NCI-H1105 treated with DMSO at 0.1 percent for 48 hours (cell line): ENCODE data around the gene OTOF.

Experiments used
- DNase-seq: peaks from one replicate; lab custom pipeline; 2025; lab: John Stamatoyannopoulos, UW

OTOF gene

GRCh38 chr2:26500406-26500805, 22.5 kb upstream of the OTOF start:
- DNase-seq = no peak

GRCh38 chr2:26495705-26496297, 17.9 kb upstream of the OTOF start:
- no peak for DNase-seq

DNA sequence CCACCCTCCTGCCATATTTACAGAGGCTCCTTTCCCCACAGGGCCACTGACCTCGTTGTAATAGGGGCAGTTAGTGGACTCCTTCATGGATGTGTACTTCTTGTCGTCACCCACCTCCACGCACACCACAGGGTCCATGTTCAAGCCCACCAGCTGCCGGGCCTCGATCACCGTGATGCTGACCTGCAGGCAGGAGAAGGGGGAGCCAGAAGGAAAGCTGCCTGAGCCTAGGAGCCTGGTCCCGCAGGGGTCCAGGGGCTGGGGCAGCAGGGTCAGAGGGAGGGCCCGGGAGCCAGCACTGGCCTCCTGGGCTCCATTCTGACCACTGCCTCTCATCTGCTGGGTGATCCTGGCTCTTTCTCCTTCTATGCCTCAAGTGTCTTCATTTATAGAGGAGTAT, 17.0 kb upstream of the OTOF start:
- no peak for DNase-seq

GRCh38 chr2:26494199-26494598, 16.3 kb upstream of the OTOF start:
- no peak for DNase-seq

DNA sequence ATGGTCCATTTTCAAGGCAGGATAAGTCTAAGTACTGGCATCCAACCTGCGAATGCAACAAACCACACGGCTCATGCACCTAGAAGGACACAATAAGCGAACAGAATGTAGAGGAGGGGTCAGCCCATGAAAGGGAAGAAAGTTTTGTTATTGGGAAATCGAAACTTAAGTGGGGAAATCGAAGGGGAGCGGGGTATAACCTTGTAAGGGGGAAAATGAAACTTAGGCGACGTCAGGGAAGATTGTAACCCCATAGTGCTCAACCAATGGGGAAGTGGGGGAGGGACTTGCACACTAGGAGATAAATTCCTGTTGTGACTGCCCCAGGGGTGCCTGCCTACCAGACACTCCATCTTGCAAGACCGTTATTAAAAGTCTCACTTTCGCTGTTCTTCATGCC, 15.6 kb upstream of the OTOF start:
- no peak for DNase-seq

DNA sequence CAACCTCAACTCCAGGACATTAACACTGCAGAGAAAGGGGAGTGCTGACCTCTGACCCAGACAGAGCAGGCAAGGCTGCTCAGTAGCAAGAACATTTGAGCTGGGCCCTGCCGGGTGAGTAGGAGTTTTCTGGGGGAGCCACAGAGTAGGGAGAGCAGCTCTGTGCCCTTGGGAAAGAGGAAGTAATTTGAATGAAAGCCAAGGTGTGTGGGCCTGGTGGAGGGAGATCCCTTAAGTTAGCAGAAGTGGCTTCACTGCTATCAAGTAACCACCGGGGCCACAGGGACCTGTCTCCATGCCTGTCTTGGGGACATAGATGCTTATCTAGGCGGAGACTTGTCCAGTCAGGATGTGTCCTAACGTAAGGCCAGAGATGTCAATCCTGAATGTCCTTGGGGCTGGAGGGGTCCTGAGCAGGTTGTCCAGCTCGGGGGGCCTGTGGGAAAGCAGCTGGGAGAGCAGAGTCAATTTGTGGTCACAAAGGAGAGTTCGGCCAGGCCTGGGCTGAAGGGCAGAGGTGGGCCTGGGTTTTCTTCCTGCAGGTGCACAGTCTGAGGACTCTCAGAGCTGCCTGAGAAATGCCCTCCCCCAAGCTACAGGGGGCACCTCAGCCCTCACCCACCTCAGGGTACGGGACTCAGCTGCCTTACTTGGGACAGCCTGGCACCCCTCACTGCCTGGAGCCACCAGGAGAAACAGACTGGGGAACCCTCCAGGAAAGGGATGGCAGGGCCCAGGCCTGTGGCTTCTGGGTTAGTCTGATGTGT, 15.0 kb upstream of the OTOF start:
- DNase-seq = no peak

DNA sequence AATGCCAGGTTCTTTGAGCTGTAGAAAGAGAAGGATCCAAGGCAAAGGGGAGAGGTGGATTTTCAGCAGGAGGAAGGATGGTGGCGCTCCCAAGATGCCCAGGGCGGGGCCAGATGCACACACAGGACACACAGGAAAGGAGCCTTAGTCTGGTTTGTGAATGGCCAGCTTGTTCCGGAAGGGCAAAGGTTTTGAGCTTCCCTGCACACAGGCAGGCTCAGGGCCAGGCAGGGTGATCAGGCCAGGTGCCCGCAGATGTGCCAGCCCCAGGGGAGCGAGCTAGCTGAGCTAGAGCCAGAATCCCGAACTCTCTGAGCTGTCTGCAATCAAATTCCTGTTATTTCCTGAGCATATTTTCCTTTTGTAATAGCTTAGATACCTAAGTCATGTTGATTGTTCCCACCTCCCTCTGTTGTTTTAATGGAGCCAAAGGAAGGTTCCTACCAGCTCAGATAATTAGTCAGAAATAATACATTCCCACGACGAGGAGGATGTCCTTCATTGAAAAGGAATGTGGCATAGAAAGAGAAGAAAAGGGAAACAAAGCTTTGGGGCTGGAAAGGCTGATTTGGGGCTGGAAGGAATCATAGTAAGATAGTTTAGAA, 13.7 kb upstream of the OTOF start:
- DNase-seq = no peak

DNA sequence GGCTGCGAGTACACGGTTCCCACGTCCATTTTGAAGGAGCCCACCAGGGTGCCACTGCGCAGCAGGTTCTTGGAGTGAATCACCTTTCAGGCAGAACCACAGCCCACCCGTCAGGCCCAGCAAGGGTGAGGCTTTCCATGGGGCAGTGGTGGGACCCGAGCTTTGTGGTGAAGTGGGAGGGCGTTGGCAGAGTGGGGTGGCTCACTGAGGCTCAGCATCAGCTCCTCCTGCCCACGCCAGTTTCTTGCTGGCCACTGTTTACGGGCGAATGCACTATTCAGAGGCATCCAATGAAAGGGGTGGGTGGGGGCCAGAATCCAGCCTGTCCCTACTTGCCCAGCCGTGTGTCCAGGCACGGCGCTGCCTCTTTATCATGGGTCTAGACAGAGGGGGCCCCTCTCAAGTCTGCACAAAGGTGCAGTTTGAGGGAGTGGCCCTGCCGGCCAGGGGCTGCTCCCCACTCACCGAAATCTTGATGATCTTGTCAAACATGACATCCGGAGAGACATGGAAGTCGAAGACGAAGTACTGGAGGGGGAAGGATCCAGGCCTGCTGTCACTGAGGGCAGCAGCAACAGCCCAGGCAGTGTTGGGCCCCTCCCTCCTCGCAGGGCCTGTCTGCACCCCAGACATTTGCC, 11.4 kb upstream of the OTOF start:
- no peak for DNase-seq

DNA sequence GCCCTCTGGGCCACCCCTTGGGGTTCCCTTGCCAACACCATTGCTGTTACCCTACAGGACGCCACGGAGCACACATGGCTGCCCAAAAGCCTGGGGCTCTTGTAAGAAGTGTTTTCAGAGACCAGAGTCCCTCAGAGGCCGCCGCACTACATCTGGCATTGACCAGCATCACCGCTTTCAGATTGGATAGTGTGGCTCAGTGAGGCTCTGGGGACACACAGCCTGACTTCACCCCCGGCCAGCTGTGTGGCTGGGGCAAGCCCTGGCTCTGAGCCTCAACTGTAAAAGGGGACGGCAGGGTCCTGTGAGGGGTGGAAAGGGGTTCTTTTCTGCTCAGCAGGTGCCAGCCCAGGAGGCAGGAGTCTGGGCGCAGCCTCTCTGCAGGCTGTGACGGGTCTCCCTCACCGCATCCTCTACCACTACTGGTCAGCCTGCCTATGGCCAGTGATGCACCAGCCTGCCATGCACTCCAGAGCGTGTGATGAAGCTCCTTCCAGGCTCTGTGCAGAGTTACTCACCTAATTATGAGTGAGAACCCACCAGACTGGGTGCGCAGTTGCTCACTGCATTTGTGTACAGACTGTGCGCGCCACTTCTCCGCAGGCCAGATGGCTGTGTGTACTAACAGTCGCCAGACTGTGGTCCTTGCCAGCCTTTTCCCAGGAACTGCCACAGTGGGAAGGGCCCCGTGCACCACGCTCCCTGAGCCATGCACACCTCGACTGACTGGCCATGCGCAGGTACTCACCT, 10.7 kb upstream of the OTOF start:
- no peak for DNase-seq

DNA sequence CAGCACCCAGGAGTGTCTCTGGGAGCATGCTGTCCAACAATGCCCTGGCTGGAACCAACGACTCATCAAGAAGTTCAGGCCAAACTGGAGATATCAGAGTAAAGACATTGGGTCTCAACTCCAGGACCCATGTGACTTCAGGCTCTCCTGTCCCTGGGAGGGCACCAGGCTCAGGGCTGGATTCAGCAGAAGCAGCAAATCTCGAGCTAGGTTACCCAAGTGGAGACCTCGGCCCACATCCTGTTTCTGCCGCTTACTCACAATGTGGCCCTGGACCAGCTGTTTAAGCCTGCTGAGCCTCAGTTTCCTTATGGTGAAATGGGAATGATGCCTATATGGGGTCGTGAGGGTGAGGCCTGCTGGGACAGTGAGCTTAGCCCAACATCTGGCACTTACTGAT, 9.3 kb upstream of the OTOF start:
- DNase-seq = no peak

DNA sequence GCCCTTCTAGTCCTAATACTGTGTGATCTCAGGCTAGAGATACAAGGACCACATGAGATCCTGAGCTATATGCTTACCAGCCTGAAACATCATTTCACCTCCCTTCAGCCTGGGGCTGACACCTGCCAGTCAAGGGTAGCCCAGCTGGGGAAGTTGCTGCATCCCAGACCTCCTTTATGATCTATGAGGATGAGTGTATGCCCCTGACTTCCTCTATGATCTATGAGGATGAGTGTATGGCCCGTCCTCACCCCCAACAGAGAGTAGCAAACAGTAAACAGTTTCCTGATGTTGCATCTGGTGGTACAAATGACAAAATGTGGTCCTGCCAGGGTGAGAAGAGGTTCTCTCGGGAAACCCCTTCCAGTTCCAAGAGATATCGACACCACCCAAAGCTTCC, 8.9 kb upstream of the OTOF start:
- no peak for DNase-seq

DNA sequence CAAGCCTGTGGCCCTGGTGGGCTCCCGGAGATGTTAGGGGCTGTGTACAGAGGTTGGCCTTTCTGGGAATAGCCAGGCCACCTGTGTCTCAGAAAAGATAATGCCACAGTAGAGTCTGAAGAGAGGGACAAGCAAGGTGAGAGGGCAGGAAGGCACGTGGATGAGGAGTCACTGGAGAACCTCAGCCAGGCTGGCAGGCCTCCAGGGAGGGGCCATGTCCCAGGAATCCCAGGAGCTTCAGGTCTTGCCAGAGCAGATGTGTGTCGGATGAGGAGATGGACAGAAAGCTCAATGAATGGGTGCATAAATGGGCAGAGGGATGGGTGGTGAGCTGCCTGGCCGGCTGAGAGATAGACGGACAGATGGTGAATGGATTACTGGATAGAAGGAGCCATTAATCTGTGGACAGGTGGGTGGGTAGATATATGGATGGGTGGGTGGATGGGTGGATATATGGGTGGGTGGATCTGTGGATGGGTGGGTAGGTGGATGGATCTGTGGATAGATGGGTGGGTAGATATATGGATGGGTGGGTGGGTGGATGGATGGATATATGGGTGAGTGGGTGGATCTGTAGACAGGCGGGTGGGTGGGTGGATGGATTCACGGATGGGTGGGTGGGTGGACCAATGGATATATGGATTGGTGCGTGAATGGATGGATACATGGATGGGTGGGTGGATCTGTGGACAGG, 7.9 kb upstream of the OTOF start:
- DNase-seq = no peak

GRCh38 chr2:26485099-26485498, 7.2 kb upstream of the OTOF start:
- DNase-seq = no peak

DNA sequence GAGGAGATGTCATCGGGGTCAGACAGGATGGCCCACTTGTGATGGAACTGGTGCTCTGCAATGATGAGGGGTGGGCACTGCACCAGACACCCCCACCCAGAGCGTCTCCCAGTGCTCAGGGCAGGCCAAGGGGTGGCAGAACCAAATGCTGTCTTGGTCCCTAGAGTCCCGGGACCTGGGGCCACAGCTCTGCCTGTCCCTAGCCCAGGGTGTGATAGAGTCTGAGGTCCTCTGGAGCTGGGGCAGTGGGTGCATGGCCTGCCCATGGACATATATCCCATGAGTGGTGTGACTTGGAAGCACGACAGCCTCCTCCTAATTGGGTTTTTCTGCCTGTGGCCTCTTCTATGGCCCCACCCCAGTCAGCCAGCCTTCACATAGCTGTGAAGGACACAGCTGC, 6.7 kb upstream of the OTOF start:
- DNase-seq = no peak

- no peak for DNase-seq
These were observed 6.1 kb upstream of the OTOF start for GRCh38 chr2:26483957-26484565.

DNA sequence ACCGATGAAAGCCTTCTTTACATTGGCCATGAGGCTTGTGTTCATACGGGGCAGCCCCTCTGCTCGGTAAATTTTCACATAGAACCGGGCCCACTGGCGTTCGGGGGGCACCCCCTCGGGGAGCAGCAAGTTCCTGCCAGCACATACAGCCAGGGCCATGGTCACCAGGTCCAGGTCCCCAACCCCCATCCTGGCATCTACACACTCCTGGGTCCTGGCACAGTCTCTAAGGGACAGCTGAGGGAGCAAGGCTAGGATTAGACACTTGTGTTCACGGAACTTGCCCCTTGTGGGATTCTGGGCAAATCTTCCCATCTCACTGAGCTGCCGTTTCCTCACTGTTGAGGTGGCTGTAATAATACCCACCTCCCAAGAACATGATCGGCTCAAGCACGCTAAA, 5.6 kb upstream of the OTOF start:
- DNase-seq = no peak

GRCh38 chr2:26483027-26483326, 5.1 kb upstream of the OTOF start:
- no peak for DNase-seq

- DNase-seq = no peak
These were observed 4.5 kb upstream of the OTOF start for GRCh38 chr2:26482211-26483026.

GRCh38 chr2:26481706-26482105, 3.8 kb upstream of the OTOF start:
- no peak for DNase-seq

DNA sequence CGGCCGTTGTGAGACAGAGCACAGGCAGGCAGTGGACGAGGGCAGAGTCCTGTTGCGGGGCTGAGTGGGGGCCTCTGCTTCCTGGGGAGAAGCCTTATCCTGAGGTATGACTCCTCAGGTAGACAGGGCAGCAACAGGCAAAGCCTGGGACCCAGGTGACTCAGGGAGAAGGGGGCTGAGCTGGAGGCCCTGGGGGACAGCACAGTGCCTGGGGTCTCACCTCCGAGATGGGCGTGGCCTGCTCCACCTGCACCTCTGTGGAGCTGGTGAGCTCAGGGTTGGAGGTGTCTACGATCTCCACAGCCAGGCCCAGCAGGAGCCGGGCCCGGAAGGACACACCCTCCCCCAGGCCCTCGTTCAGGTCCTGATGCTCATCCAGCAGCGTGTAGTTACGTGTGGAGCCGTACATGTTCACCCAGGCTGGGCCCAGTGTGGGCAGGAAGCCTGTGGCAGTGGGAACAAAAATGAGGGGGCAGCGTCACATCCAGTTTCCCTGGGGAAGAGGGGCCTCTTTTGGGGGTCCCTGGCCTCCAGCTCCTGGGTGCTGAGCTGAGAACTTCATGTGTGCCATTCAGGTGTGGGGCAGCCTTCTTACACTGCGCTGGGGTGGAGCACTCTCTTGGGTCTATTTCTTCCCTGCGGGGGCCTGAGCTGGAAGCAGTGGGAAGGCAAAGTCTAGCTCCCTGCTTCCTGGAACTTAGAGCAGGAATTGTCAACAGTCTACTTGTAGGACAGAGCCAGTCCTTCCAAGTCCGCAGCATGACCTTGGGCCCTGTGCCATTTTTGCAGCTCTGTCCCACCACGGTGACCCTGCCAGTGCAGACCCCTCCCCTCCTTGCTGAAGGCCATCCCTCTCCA, 2.9 kb upstream of the OTOF start:
- DNase-seq = no peak
